GM23338 (cell line): Measurements from ENCODE around the gene FLNB. TPM values are rescaled to one million over a fixed set of nuclear protein-coding genes. Genes with fewer than 3 reads are reported as not detected.

Experiments
- ATAC-seq: fragments of 200-7000 bp; cut with Tn5 transposase; 3 replicates; pipeline ENCODE4 v1.9.1; 2020
- DNase-seq: peaks from one replicate; pipeline ENCODE4 v3.0.0-alpha.2; 2015; ENCODE audit warnings: low spot score
- H2AFZ ChIP-seq: fragments of 200-600 bp; sonication (generic); 2 replicates; pipeline ENCODE4 v1.8.0; 2016; ENCODE audit warnings: antibody characterized with exemption, mild to moderate bottlenecking, moderate library complexity
- H3F3A ChIP-seq: fragments of 200-600 bp; sonication (generic); replicated peaks from 2 replicates; pipeline ENCODE4 v1.8.0; 2017; ENCODE audit warnings: antibody characterized with exemption, mixed run types, low read depth
- H3K27ac ChIP-seq: fragments of 200-600 bp; sonication (generic); 2 replicates; pipeline ENCODE4 v1.6.1; 2016; ENCODE audit warnings: low read depth
- H3K27me3 ChIP-seq: fragments of 200-600 bp; sonication (generic); 2 replicates; pipeline ENCODE4 v1.8.0; 2016; ENCODE audit warnings: mild to moderate bottlenecking, mixed run types, moderate library complexity; ENCODE audit not compliant: insufficient read depth
- H3K36me3 ChIP-seq: fragments of 200-600 bp; sonication (generic); 2 replicates; pipeline ENCODE4 v1.8.0; 2016; ENCODE audit warnings: mild to moderate bottlenecking; ENCODE audit not compliant: insufficient read depth
- H3K4me1 ChIP-seq: fragments of 200-600 bp; sonication (generic); 2 replicates; pipeline ENCODE4 v1.8.0; 2016; ENCODE audit warnings: mild to moderate bottlenecking, moderate library complexity; ENCODE audit not compliant: insufficient read depth
- H3K4me2 ChIP-seq: fragments of 200-600 bp; sonication (generic); 2 replicates; pipeline ENCODE4 v1.7.1; 2017; ENCODE audit warnings: mixed run types
- H3K4me3 ChIP-seq: fragments of 200-600 bp; sonication (generic); 2 replicates; pipeline ENCODE4 v1.6.1; 2016; ENCODE audit warnings: mixed run types
- H3K79me2 ChIP-seq: fragments of 200-600 bp; sonication (generic); replicated peaks from 2 replicates; pipeline ENCODE4 v1.8.0; 2017; ENCODE audit warnings: mild to moderate bottlenecking; ENCODE audit not compliant: insufficient read depth
- H3K9me2 ChIP-seq: fragments of 200-600 bp; sonication (generic); 2 replicates; pipeline ENCODE4 v1.8.0; 2017; ENCODE audit not compliant: insufficient read depth
- H4K20me1 ChIP-seq: fragments of 200-600 bp; sonication (generic); replicated peaks from 2 replicates; pipeline ENCODE4 v1.8.0; 2017; ENCODE audit warnings: mild to moderate bottlenecking; ENCODE audit not compliant: insufficient read depth
- H3K27ac Mint-ChIP-seq: 2 replicates; pipeline ENCODE4 v1.8.0; 2020; ENCODE audit warnings: inconsistent platforms, mild to moderate bottlenecking, moderate library complexity, mixed read lengths
- H3K27me3 Mint-ChIP-seq: 3 replicates; pipeline ENCODE4 v1.8.0; 2022; ENCODE audit warnings: low read depth, mild to moderate bottlenecking, moderate library complexity, mixed read lengths, inconsistent platforms; ENCODE audit not compliant: insufficient read depth, poor library complexity
- H3K36me3 Mint-ChIP-seq: 3 replicates; pipeline ENCODE4 v1.8.0; 2021; ENCODE audit warnings: low read depth, mild to moderate bottlenecking, inconsistent platforms, moderate library complexity, mixed read lengths
- H3K4me1 Mint-ChIP-seq: 3 replicates; pipeline ENCODE4 v1.8.0; 2020; ENCODE audit warnings: mild to moderate bottlenecking, inconsistent platforms, mixed read lengths
- H3K4me3 Mint-ChIP-seq: 3 replicates; pipeline ENCODE4 v1.8.0; 2021; ENCODE audit warnings: moderate library complexity, mild to moderate bottlenecking, inconsistent platforms, mixed read lengths
- H3K9me3 Mint-ChIP-seq: 3 replicates; pipeline ENCODE4 v1.8.0; 2020; ENCODE audit warnings: moderate library complexity, mild to moderate bottlenecking, inconsistent platforms, mixed read lengths
- CREB1 ChIP-seq: fragments of 250-450 bp; sonication (Bioruptor Pico); IDR thresholded peaks from 2 replicates; pipeline ENCODE4 v1.5.0; 2020; ENCODE audit warnings: low read depth, mild to moderate bottlenecking, moderate library complexity
- CTCF ChIP-seq, 2 experiments: fragments of 200-600 bp in 1 of 2; sonication (generic) in 1 of 2; conservative IDR thresholded peaks; 2 replicates each; pipeline versions ENCODE4 v1.5.1 to v1.6.1; 2016 to 2017; ENCODE audit warnings: antibody characterized with exemption in 2 of 2, low read depth in 2 of 2, mild to moderate bottlenecking in 2 of 2, moderate library complexity in 1 of 2
- EZH2 ChIP-seq: fragments of 200-600 bp; sonication (generic); IDR thresholded peaks from one replicate; pipeline ENCODE4 v1.8.0; 2017; ENCODE audit warnings: antibody characterized with exemption, mild to moderate bottlenecking, low read depth; ENCODE audit not compliant: unreplicated experiment
- EZH2phosphoT487 ChIP-seq: fragments of 200-600 bp; sonication (generic); IDR thresholded peaks from one replicate; pipeline ENCODE4 v1.8.1; 2018; ENCODE audit warnings: antibody characterized with exemption; ENCODE audit not compliant: unreplicated experiment
- JUNB ChIP-seq: IDR thresholded peaks from one replicate; pipeline ENCODE4 v1.6.1; 2016; ENCODE audit warnings: antibody characterized with exemption; ENCODE audit not compliant: unreplicated experiment
- NANOG ChIP-seq: IDR thresholded peaks from 2 replicates; pipeline ENCODE4 v1.6.1; 2016; ENCODE audit warnings: antibody characterized with exemption, borderline replicate concordance
- REST ChIP-seq: IDR thresholded peaks from one replicate; pipeline ENCODE4 v1.6.1; 2018; ENCODE audit warnings: antibody characterized with exemption; ENCODE audit not compliant: unreplicated experiment
- ZNF114 ChIP-seq: fragments of 250-450 bp; sonication (Bioruptor Pico); IDR thresholded peaks from 2 replicates; pipeline ENCODE4 v1.5.0; 2020; ENCODE audit warnings: mild to moderate bottlenecking, moderate library complexity
- ZNF331 ChIP-seq: fragments of 250-450 bp; sonication (Bioruptor Pico); IDR thresholded peaks from 2 replicates; pipeline ENCODE4 v1.5.0; 2020; ENCODE audit warnings: low read depth, mild to moderate bottlenecking, moderate library complexity
- polyA plus RNA-seq: library from polyadenylated mRNA; unstranded; fragments of >200 nt; fragmentation: Nextera tagmentation; extraction: Ambion mirVana; gene quantifications from 2 replicates; pipeline ENCODE4 v1.2.1, GENCODE V29; 2016
- total RNA-seq: library from RNA; depleted of rRNA; stranded (reverse); fragments of >200 nt; shearing (Covaris generic); gene quantifications from 2 replicates; pipeline ENCODE4 v1.2.3, GENCODE V29; 2014

The FLNB gene
- total and polyA plus RNA-seq, 2 experiments from 2014 or later: 39.7 to 179 TPM

- no peaks in the 10 kb centered on the region; the same call in 2 of the 3 replicates for H3K9me3 Mint-ChIP-seq
- no peak overlapping the region for H3K27ac ChIP-seq
- H3K4me3 Mint-ChIP-seq: no peak overlapping the region
- H3K36me3 ChIP-seq: no peaks in the 10 kb centered on the region
- H4K20me1 ChIP-seq: no peaks in the 10 kb centered on the region
- peaks cover 15% of the 10 kb centered on the region for H3K4me1 Mint-ChIP-seq
- peak overlapping the region; percentile 23; the same call in 1 of the 2 replicates for H2AFZ ChIP-seq
- H3K4me1 ChIP-seq: peaks cover 11% of the 10 kb centered on the region; the same call in 1 of the 2 replicates
- no peak overlapping the region for H3K4me3 ChIP-seq
- H3K36me3 Mint-ChIP-seq: no peaks in the 10 kb centered on the region
- no peak overlapping the region for H3K4me2 ChIP-seq
- no peaks in the 10 kb centered on the region for H3K27me3 ChIP-seq
- H3K79me2 ChIP-seq: no peaks in the 10 kb centered on the region
- no peak for TF ChIP-seq CTCF (conservative IDR thresholded peaks at IDR 0.05; ENCODE audit: low read depth in 2 of 2)
- no peak for TF ChIP-seq ZNF114 (CRISPR knock-in tag)
- H3K27me3 Mint-ChIP-seq: peaks cover 4% of the 10 kb centered on the region
- no peaks in the 10 kb centered on the region for H3F3A ChIP-seq
- no peak overlapping the region for H3K27ac Mint-ChIP-seq
- DNase-seq (no peak), ATAC-seq (no peak)
- H3K9me2 ChIP-seq: no peaks in the 10 kb centered on the region; the same call in 1 of the 2 replicates
Observed at GRCh38 chr3:58184309-58184981, 176.2 kb downstream of the FLNB start.

GRCh38 chr3:58184982-58185360 is 176.7 kb downstream of the FLNB start:
- Mint-ChIP-seq H3K4me1 (peaks cover 17% of the 10 kb centered on the region), H3K4me3 (no peak overlapping the region), H3K27ac (no peak overlapping the region), H3K27me3 (peaks cover 4% of the 10 kb centered on the region), H3K36me3 (no peaks in the 10 kb centered on the region), H3K9me3 (no peaks in the 10 kb centered on the region; the same call in 2 of the 3 replicates)
- no peaks in the 10 kb centered on the region for H3K27me3 ChIP-seq
- no peaks in the 10 kb centered on the region for H3K79me2 ChIP-seq
- no peak overlapping the region for H3K4me2 ChIP-seq
- DNase-seq (no peak), ATAC-seq (no peak)
- no peaks in the 10 kb centered on the region; the same call in 1 of the 2 replicates for H3K9me2 ChIP-seq
- peak overlapping the region; percentile 23; the same call in 1 of the 2 replicates for H2AFZ ChIP-seq
- peaks cover 11% of the 10 kb centered on the region; the same call in 1 of the 2 replicates for H3K4me1 ChIP-seq
- TF ChIP-seq JUNB: no peak
- TF ChIP-seq ZNF114 (CRISPR knock-in tag): no peak
- no peak for TF ChIP-seq EZH2phosphoT487
- no peak for TF ChIP-seq EZH2
- TF ChIP-seq NANOG: no peak
- H3F3A ChIP-seq: no peaks in the 10 kb centered on the region
- no peak overlapping the region for H3K27ac ChIP-seq
- H3K4me3 ChIP-seq: no peak overlapping the region
- no peaks in the 10 kb centered on the region for H3K36me3 ChIP-seq
- no peaks in the 10 kb centered on the region for H4K20me1 ChIP-seq

- Histone ChIP-seq H3K4me3 (no peak overlapping the region), H3K27ac (no peak overlapping the region), H3K27me3 (no peaks in the 10 kb centered on the region), H3K4me1 (peaks cover 11% of the 10 kb centered on the region; the same call in 1 of the 2 replicates), H3F3A (no peaks in the 10 kb centered on the region), H4K20me1 (no peaks in the 10 kb centered on the region), H3K79me2 (no peaks in the 10 kb centered on the region), H2AFZ (no peak overlapping the region), H3K36me3 (no peaks in the 10 kb centered on the region), H3K4me2 (no peak overlapping the region), H3K9me2 (no peaks in the 10 kb centered on the region)
- Mint-ChIP-seq H3K27ac (no peak overlapping the region), H3K9me3 (no peaks in the 10 kb centered on the region), H3K27me3 (peaks cover 1% of the 10 kb centered on the region), H3K4me1 (peaks cover 17% of the 10 kb centered on the region), H3K36me3 (no peaks in the 10 kb centered on the region), H3K4me3 (no peak overlapping the region)
- no peak for DNase-seq
- ATAC-seq: no peak
- TF ChIP-seq ZNF331 (CRISPR knock-in tag): no peak
- TF ChIP-seq JUNB: no peak
- no peak for TF ChIP-seq CREB1 (CRISPR knock-in tag)
- no peak for TF ChIP-seq CTCF (conservative IDR thresholded peaks at IDR 0.05; ENCODE audit: low read depth in 2 of 2)
- no peak for TF ChIP-seq REST
- TF ChIP-seq EZH2: no peak
- no peak for TF ChIP-seq ZNF114 (CRISPR knock-in tag)
Observed at GRCh38 chr3:58188173-58188564, 179.9 kb downstream of the FLNB start.
